GM12872 (cell line): Measurements from ENCODE around the gene HHEX.

Source experiments
- CTCF ChIP-seq: IDR thresholded peaks from 3 replicates; pipeline ENCODE4 v1.5.1; 2011; ENCODE audit warnings: low read depth, mild to moderate bottlenecking, low read length, moderate library complexity; ENCODE audit not compliant: insufficient read depth

Gene HHEX

GRCh38 chr10:92688927-92689662 lies 660 bp upstream of the HHEX start:
- TF ChIP-seq CTCF: no peak

- no peak for TF ChIP-seq CTCF
Observed at GRCh38 chr10:92690211-92690914, 608 bp downstream of the HHEX start.

GRCh38 chr10:92690915-92691590 lies 1.3 kb downstream of the HHEX start:
- no peak for TF ChIP-seq CTCF

- TF ChIP-seq CTCF: no peak
Observed at GRCh38 chr10:92691591-92692079, 1.9 kb downstream of the HHEX start.

- TF ChIP-seq CTCF: no peak
Observed at GRCh38 chr10:92692080-92692671, 2.4 kb downstream of the HHEX start.

GRCh38 chr10:92692697-92693533 lies 3.2 kb downstream of the HHEX start:
- TF ChIP-seq CTCF: no peak

- TF ChIP-seq CTCF: no peak
Observed at GRCh38 chr10:92693534-92693893, 3.8 kb downstream of the HHEX start.
